Activated CD8-positive, alpha-beta memory T cell treated with anti-CD3 and anti-CD28 coated beads for 36 hours (primary cell): Measurements from ENCODE around the gene NEUROD1. TPM values are rescaled to one million over a fixed set of nuclear protein-coding genes. Genes with fewer than 3 reads are reported as not detected.

Experiments used
- CTCF ChIA-PET: fragments of 350-600 bp; sonication (Branson Sonifier 250); formaldehyde crosslinking; loops from one replicate; lab custom pipeline; 2021; ENCODE audit warnings: antibody characterized with exemption; lab: Charles Lee
- POLR2A ChIA-PET: fragments of 350-600 bp; sonication (Branson Sonifier 250); formaldehyde crosslinking; loops from one replicate; lab custom pipeline; 2021; ENCODE audit warnings: antibody characterized with exemption; lab: Charles Lee
- total RNA-seq, 2 experiments: library from RNA; stranded (reverse); gene quantifications; one replicate each; pipeline ENCODE4 v1.2.3, GENCODE V29; 2021

Gene NEUROD1
- total RNA-seq, 2 experiments from 2014 or later = not detected

- POLR2A ChIA-PET = no interaction called here
- CTCF ChIA-PET = no interaction called here
These were observed 30.8 kb downstream of the NEUROD1 start for GRCh38 chr2:181649436-181649979.

GRCh38 chr2:181648478-181649155, 31.7 kb downstream of the NEUROD1 start:
- ChIA-PET CTCF (no interaction called here), POLR2A (no interaction called here)

DNA sequence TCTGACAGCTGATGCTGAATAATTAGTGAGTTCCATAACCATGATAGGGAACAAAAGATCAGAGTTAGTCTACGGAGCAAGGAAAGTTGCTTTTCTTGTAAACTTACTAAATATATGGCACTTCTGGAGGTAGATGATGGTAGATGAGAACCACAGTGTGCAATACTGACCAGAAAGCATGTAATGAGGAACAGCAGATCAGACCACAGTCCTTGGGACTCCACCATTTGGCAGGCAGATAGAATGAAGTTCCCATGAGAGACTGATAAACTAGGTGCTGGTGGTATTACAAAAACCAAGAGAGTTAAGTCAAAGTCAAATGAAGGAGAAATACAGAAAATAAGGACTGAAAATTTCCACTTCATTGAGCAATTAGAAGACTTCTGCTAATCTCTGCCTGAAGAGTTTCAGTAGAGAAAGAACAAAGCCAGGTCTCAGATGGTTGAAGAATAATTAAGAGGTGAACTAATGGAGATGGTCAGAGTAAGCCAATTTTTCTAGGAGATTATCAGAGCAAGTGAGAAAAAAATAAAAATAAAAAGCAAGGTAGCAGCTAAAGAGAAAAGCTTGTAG, 33.8 kb downstream of the NEUROD1 start:
- ChIA-PET CTCF (interaction anchor here (0.6 kb wide), 1 partner anchor 302 kb away, joined by 3 read pairs; no protein-coding TSS in a partner anchor), POLR2A (no interaction called here)

- ChIA-PET POLR2A (no interaction called here), CTCF (no interaction called here)
These were observed 37.2 kb downstream of the NEUROD1 start for GRCh38 chr2:181643151-181643550.

DNA sequence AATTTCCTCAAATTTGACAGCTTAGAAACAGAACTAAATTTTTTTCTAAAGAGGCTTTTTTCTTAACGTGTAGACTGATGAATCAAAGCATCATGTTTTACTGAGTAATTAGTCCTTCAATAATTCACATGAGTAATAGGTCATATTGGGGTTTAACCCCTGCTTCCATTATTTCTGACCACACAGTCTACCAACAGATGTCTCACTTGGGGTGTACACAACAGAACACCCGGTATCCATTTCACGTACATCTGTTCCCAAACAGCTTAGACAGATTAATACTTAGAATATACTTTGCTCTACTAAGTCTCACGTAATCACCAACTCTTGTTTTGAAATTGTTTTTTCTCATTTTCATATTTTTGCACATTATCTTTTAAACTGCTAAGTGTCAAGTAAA, 38.2 kb downstream of the NEUROD1 start:
- CTCF ChIA-PET = no interaction called here
- POLR2A ChIA-PET = no interaction called here

GRCh38 chr2:181639686-181640085, 40.6 kb downstream of the NEUROD1 start:
- CTCF ChIA-PET = no interaction called here
- POLR2A ChIA-PET = no interaction called here

GRCh38 chr2:181632733-181633401, 47.5 kb downstream of the NEUROD1 start:
- ChIA-PET POLR2A (no interaction called here), CTCF (no interaction called here)

- ChIA-PET CTCF (no interaction called here), POLR2A (no interaction called here)
These were observed 51.4 kb downstream of the NEUROD1 start for GRCh38 chr2:181628590-181629585.

- POLR2A ChIA-PET = no interaction called here
- CTCF ChIA-PET = no interaction called here
These were observed 52.8 kb downstream of the NEUROD1 start for GRCh38 chr2:181627545-181627944.

DNA sequence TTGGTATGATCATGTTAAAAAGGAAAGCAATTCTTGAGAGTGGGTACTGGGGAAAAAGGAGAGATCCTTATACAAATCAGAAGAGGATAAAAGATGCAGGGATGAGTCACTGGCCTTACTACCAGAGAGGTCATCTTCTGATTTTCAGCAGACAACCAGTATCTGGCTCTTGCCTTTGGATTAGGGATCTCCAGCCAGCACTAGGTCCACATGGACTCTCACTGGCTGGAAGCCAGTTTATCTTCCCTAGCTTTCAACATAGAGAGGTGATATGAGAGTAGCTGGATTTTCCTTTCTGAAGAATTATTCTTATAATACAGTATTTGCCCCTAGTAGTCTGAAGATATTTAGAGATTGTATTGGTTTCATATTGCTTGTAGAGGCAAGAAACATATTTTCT, 53.6 kb downstream of the NEUROD1 start:
- POLR2A ChIA-PET = no interaction called here
- CTCF ChIA-PET = interaction anchor here (1.3 kb wide), 1 partner anchor 87 kb away, joined by 3 read pairs; no protein-coding TSS in a partner anchor

Other genes starting within 250 kb of the NEUROD1 start
- 100 to 1,000 TPM; 127 to 128 TPM for gene ITGA4, start 223.1 kb downstream of the NEUROD1 start, total RNA-seq
- gene CERKL, start 23.4 kb downstream of the NEUROD1 start, total RNA-seq = not detected
- 10 to 100 TPM; 54.5 to 64.3 TPM for gene ITPRID2, start 211.2 kb upstream of the NEUROD1 start, total RNA-seq